ENCODE measurements around the gene CERS4.
"Not testable (repeated sequence)": the region's sequence is repeated elsewhere in the genome, so short reads cannot be mapped to it uniquely, and the experiment has no call there.

Gene CERS4

DNA sequence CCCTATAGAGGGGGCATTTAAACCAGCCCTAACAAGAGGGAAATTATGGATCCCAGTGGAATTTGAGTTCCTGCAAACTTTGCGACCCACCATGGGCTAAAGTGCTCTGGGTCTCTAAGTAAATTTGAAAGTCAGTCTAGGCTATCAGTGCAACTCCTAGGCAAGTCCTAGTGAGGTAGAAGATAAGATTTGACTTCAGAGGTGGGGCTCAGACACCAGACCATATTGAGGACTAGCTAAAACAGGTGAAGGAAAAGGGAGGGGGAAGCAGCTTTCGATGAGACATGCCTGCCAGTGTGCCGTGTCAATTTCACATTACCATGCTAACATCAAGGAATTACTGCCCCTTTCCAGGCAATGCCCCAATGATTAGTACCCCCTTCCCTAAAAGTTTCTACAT, 60.6 kb downstream of the CERS4 start:
- TF ChIP-seq EZH2 (IDR thresholded peaks at IDR 0.05; ENCODE audit: borderline replicate concordance, low read length): no peak
- TF ChIP-seq, protein P1, sequence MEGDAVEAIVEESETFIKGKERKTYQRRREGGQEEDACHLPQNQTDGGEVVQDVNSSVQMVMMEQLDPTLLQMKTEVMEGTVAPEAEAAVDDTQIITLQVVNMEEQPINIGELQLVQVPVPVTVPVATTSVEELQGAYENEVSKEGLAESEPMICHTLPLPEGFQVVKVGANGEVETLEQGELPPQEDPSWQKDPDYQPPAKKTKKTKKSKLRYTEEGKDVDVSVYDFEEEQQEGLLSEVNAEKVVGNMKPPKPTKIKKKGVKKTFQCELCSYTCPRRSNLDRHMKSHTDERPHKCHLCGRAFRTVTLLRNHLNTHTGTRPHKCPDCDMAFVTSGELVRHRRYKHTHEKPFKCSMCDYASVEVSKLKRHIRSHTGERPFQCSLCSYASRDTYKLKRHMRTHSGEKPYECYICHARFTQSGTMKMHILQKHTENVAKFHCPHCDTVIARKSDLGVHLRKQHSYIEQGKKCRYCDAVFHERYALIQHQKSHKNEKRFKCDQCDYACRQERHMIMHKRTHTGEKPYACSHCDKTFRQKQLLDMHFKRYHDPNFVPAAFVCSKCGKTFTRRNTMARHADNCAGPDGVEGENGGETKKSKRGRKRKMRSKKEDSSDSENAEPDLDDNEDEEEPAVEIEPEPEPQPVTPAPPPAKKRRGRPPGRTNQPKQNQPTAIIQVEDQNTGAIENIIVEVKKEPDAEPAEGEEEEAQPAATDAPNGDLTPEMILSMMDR (IDR thresholded peaks at IDR 0.05; ENCODE audit: low read length): no peak
- Histone ChIP-seq H3K27ac (ENCODE audit: low read depth, low read length, poor library complexity, severe bottlenecking) (no peak overlapping the region), H3K9me3 (ENCODE audit: low read length) (no peaks in the 10 kb centered on the region), H3K79me2 (ENCODE audit: insufficient read depth, low read length) (no peaks in the 10 kb centered on the region), H3K9ac (ENCODE audit: low read length) (no peak overlapping the region), H3K27me3 (ENCODE audit: insufficient read depth, low read length) (no peaks in the 10 kb centered on the region; the same call in 1 of the 2 replicates), H3K4me1 (ENCODE audit: insufficient read depth, low read length, severe bottlenecking) (peaks cover 18% of the 10 kb centered on the region), H2AFZ (ENCODE audit: low read length) (no peak overlapping the region), H3K4me3 (ENCODE audit: low read depth, low read length, poor library complexity, severe bottlenecking) (no peak overlapping the region), H3F3A (ENCODE audit: insufficient read depth, low read length) (no peaks in the 10 kb centered on the region; the same call in 1 of the 2 replicates), H3K36me3 (ENCODE audit: insufficient read depth, low read length) (no peaks in the 10 kb centered on the region), H4K20me1 (ENCODE audit: insufficient read depth, low read length) (no peaks in the 10 kb centered on the region), H3K9me2 (ENCODE audit: low read depth, low read length) (no peaks in the 10 kb centered on the region), H3K4me2 (ENCODE audit: low read length) (no peak overlapping the region)

DNA sequence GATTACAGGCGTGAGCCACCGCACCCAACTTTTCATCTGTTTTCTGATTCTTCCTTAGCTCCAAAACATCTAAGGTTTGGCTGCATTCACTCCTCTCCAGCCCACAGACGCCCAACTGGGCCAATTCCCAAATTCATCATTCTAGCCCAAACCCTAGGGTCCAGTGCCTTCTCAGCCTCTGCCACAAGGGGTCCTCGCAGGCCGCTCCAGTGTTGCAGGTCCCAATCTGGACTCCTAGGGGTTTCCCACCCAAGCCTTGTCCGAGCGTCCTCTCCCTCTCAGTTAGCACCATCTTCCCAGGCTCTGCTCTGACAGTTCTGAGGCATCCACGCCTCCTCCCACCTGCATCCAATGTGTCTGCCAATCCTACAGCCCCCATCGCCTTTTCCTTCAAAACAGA, 67.3 kb downstream of the CERS4 start:
- not testable (repeated sequence) for H3F3A ChIP-seq (ENCODE audit: insufficient read depth, low read length); H2AFZ ChIP-seq (ENCODE audit: low read length); H3K27ac ChIP-seq (ENCODE audit: low read depth, low read length, poor library complexity, severe bottlenecking); H3K9me2 ChIP-seq (ENCODE audit: low read depth, low read length); H3K27me3 ChIP-seq (ENCODE audit: insufficient read depth, low read length); H3K4me2 ChIP-seq (ENCODE audit: low read length); H4K20me1 ChIP-seq (ENCODE audit: insufficient read depth, low read length); H3K9me3 ChIP-seq (ENCODE audit: low read length); H3K4me3 ChIP-seq (ENCODE audit: low read depth, low read length, poor library complexity, severe bottlenecking); H3K36me3 ChIP-seq (ENCODE audit: insufficient read depth, low read length); H3K4me1 ChIP-seq (ENCODE audit: insufficient read depth, low read length, severe bottlenecking); H3K79me2 ChIP-seq (ENCODE audit: insufficient read depth, low read length); H3K9ac ChIP-seq (ENCODE audit: low read length)

DNA sequence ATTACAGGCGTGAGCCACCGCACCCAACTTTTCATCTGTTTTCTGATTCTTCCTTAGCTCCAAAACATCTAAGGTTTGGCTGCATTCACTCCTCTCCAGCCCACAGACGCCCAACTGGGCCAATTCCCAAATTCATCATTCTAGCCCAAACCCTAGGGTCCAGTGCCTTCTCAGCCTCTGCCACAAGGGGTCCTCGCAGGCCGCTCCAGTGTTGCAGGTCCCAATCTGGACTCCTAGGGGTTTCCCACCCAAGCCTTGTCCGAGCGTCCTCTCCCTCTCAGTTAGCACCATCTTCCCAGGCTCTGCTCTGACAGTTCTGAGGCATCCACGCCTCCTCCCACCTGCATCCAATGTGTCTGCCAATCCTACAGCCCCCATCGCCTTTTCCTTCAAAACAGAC, 82.2 kb downstream of the CERS4 start:
- H3F3A ChIP-seq (ENCODE audit: insufficient read depth, low read length); H3K9ac ChIP-seq (ENCODE audit: low read length); H2AFZ ChIP-seq (ENCODE audit: low read length); H4K20me1 ChIP-seq (ENCODE audit: insufficient read depth, low read length); H3K4me3 ChIP-seq (ENCODE audit: low read depth, low read length, poor library complexity, severe bottlenecking); H3K79me2 ChIP-seq (ENCODE audit: insufficient read depth, low read length); H3K36me3 ChIP-seq (ENCODE audit: insufficient read depth, low read length); H3K9me2 ChIP-seq (ENCODE audit: low read depth, low read length); H3K9me3 ChIP-seq (ENCODE audit: low read length); H3K27ac ChIP-seq (ENCODE audit: low read depth, low read length, poor library complexity, severe bottlenecking); H3K27me3 ChIP-seq (ENCODE audit: insufficient read depth, low read length); H3K4me1 ChIP-seq (ENCODE audit: insufficient read depth, low read length, severe bottlenecking); H3K4me2 ChIP-seq (ENCODE audit: low read length): not testable (repeated sequence)

DNA sequence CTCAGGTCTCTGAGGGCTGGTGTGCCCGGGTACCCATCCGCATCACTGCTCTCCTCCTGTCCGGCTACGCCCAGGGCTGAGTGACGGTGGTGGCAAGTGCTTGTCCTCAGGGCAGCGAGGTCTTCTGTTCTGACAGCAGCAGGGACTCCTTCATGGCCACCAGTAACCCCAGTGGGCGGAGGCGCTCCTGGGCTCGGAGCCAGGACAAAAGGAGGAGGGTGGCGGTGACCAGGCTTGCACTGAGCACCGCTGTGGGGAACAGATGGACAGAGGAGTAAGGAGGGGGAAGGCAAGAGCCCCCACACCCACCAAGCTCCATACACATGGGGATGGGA, 93.2 kb downstream of the CERS4 start:
- Histone ChIP-seq H3K27me3 (ENCODE audit: insufficient read depth, low read length) (no peaks in the 10 kb centered on the region), H3K9ac (ENCODE audit: low read length) (no peak overlapping the region), H4K20me1 (ENCODE audit: insufficient read depth, low read length) (no peaks in the 10 kb centered on the region), H3K9me3 (ENCODE audit: low read length) (no peaks in the 10 kb centered on the region), H3K9me2 (ENCODE audit: low read depth, low read length) (no peaks in the 10 kb centered on the region), H3K27ac (ENCODE audit: low read depth, low read length, poor library complexity, severe bottlenecking) (no peak overlapping the region), H2AFZ (ENCODE audit: low read length) (no peak overlapping the region), H3K79me2 (ENCODE audit: insufficient read depth, low read length) (no peaks in the 10 kb centered on the region; the same call in 1 of the 2 replicates), H3K4me2 (ENCODE audit: low read length) (no peak overlapping the region), H3K4me3 (ENCODE audit: low read depth, low read length, poor library complexity, severe bottlenecking) (no peak overlapping the region), H3K36me3 (ENCODE audit: insufficient read depth, low read length) (peaks cover 44% of the 10 kb centered on the region), H3F3A (ENCODE audit: insufficient read depth, low read length) (no peaks in the 10 kb centered on the region), H3K4me1 (ENCODE audit: insufficient read depth, low read length, severe bottlenecking) (peaks cover 11% of the 10 kb centered on the region)
- TF ChIP-seq EZH2 (IDR thresholded peaks at IDR 0.05; ENCODE audit: borderline replicate concordance, low read length): no peak
- TF ChIP-seq, protein P1 (IDR thresholded peaks at IDR 0.05; ENCODE audit: low read length): no peak
